Activated CD4-positive, alpha-beta T cell treated with anti-CD3 and anti-CD28 coated beads, Interleukin-2, amount 10 ng/mL, durations not matched to agents 24 days and 14 days (primary cell): Measurements from ENCODE around the gene RAPGEF5. TPM values are rescaled to one million over a fixed set of nuclear protein-coding genes. Genes with fewer than 3 reads are reported as not detected.

Source experiments
- DNase-seq: peaks from one replicate; pipeline ENCODE4 v3.0.0; 2022
- H3K27ac Mint-ChIP-seq: one replicate; pipeline ENCODE4 v1.8.0; 2022; ENCODE audit warnings: mild to moderate bottlenecking, mixed read lengths
- H3K27me3 Mint-ChIP-seq: one replicate; pipeline ENCODE4 v1.8.0; 2022; ENCODE audit warnings: mixed read lengths
- H3K36me3 Mint-ChIP-seq: one replicate; pipeline ENCODE4 v1.8.0; 2022; ENCODE audit warnings: low read depth, mild to moderate bottlenecking, mixed read lengths
- H3K4me1 Mint-ChIP-seq: one replicate; pipeline ENCODE4 v1.8.0; 2021; ENCODE audit warnings: mixed read lengths
- H3K4me3 Mint-ChIP-seq: one replicate; pipeline ENCODE4 v1.8.0; 2022; ENCODE audit warnings: mild to moderate bottlenecking, moderate library complexity, mixed read lengths
- H3K9me3 Mint-ChIP-seq: one replicate; pipeline ENCODE4 v1.8.0; 2021; ENCODE audit warnings: mixed read lengths
- intact Hi-C: fragments of 100-400 bp; cut with micrococcal nuclease; formaldehyde crosslinking; loops from one replicate; pipeline ENCODE4 v1.15.1; 2023
- total RNA-seq: library from RNA; stranded (reverse); gene quantifications from 2 replicates; pipeline ENCODE4 v1.2.3, GENCODE V29; 2022

RAPGEF5 gene
- total RNA-seq, 1 donor from 2014 or later: 0.54 TPM

- H3K4me1 Mint-ChIP-seq: no peaks in the 10 kb centered on the region
- H3K27me3 Mint-ChIP-seq: no peaks in the 10 kb centered on the region
- H3K9me3 Mint-ChIP-seq: no peaks in the 10 kb centered on the region
- H3K27ac Mint-ChIP-seq: no peak overlapping the region
- intact Hi-C loops: no loop called here
- H3K36me3 Mint-ChIP-seq: no peaks in the 10 kb centered on the region
- H3K4me3 Mint-ChIP-seq: no peak overlapping the region
- no peak for DNase-seq
Observed at GRCh38 chr7:22390516-22390915, 33.6 kb upstream of the RAPGEF5 start.

- Mint-ChIP-seq H3K27ac (no peak overlapping the region), H3K4me1 (no peaks in the 10 kb centered on the region), H3K9me3 (no peaks in the 10 kb centered on the region), H3K27me3 (no peaks in the 10 kb centered on the region), H3K36me3 (no peaks in the 10 kb centered on the region), H3K4me3 (no peak overlapping the region)
- DNase-seq: no peak
- intact Hi-C loops: no loop called here
Observed at GRCh38 chr7:22389892-22390291, 32.9 kb upstream of the RAPGEF5 start.

GRCh38 chr7:22387583-22387982 is 30.6 kb upstream of the RAPGEF5 start:
- Mint-ChIP-seq H3K4me3 (no peak overlapping the region), H3K27ac (no peak overlapping the region), H3K36me3 (no peaks in the 10 kb centered on the region), H3K9me3 (no peaks in the 10 kb centered on the region), H3K27me3 (no peaks in the 10 kb centered on the region), H3K4me1 (no peaks in the 10 kb centered on the region)
- no peak for DNase-seq
- intact Hi-C loops: no loop called here

GRCh38 chr7:22386865-22387264 is 29.9 kb upstream of the RAPGEF5 start:
- Mint-ChIP-seq H3K9me3 (no peaks in the 10 kb centered on the region), H3K4me1 (no peaks in the 10 kb centered on the region), H3K4me3 (no peak overlapping the region), H3K36me3 (no peaks in the 10 kb centered on the region), H3K27me3 (no peaks in the 10 kb centered on the region), H3K27ac (no peak overlapping the region)
- intact Hi-C loops: no loop called here
- DNase-seq: no peak

GRCh38 chr7:22386206-22386858 is 29.4 kb upstream of the RAPGEF5 start:
- Mint-ChIP-seq H3K36me3 (no peaks in the 10 kb centered on the region), H3K27ac (no peak overlapping the region), H3K27me3 (peaks cover 1% of the 10 kb centered on the region), H3K9me3 (no peaks in the 10 kb centered on the region), H3K4me1 (no peaks in the 10 kb centered on the region), H3K4me3 (no peak overlapping the region)
- DNase-seq: no peak
- intact Hi-C loops: no loop called here

- peaks cover 5% of the 10 kb centered on the region for H3K27me3 Mint-ChIP-seq
Observed at GRCh38 chr7:22385326-22385725, 28.4 kb upstream of the RAPGEF5 start.

GRCh38 chr7:22380333-22380732 is 23.4 kb upstream of the RAPGEF5 start:
- no peak overlapping the region for H3K27ac Mint-ChIP-seq
- H3K27me3 Mint-ChIP-seq: peaks cover 11% of the 10 kb centered on the region
- no peak for DNase-seq
- no peak overlapping the region for H3K4me3 Mint-ChIP-seq
- H3K36me3 Mint-ChIP-seq: no peaks in the 10 kb centered on the region
- intact Hi-C loops: no loop called here
- no peaks in the 10 kb centered on the region for H3K4me1 Mint-ChIP-seq
- H3K9me3 Mint-ChIP-seq: no peaks in the 10 kb centered on the region

More at GRCh38 chr7:22385326-22385725, 28.4 kb upstream of the RAPGEF5 start:
- Mint-ChIP-seq H3K9me3 (no peaks in the 10 kb centered on the region), H3K4me3 (no peak overlapping the region), H3K4me1 (no peaks in the 10 kb centered on the region), H3K27ac (no peak overlapping the region), H3K36me3 (no peaks in the 10 kb centered on the region)
- DNase-seq: no peak
- intact Hi-C loops: no loop called here

GRCh38 chr7:22378199-22378980 is 21.4 kb upstream of the RAPGEF5 start:
- no peaks in the 10 kb centered on the region for H3K9me3 Mint-ChIP-seq

GRCh38 chr7:22377703-22378102 is 20.7 kb upstream of the RAPGEF5 start:
- DNase-seq: no peak
- Mint-ChIP-seq H3K9me3 (no peaks in the 10 kb centered on the region), H3K27me3 (peaks cover 11% of the 10 kb centered on the region), H3K36me3 (no peaks in the 10 kb centered on the region), H3K27ac (no peak overlapping the region), H3K4me1 (no peaks in the 10 kb centered on the region), H3K4me3 (no peak overlapping the region)
- intact Hi-C loops: no loop called here

More at GRCh38 chr7:22378199-22378980, 21.4 kb upstream of the RAPGEF5 start:
- Mint-ChIP-seq H3K27me3 (peaks cover 11% of the 10 kb centered on the region), H3K4me1 (no peaks in the 10 kb centered on the region), H3K36me3 (no peaks in the 10 kb centered on the region), H3K4me3 (no peak overlapping the region), H3K27ac (no peak overlapping the region)
- intact Hi-C loops: no loop called here
- DNase-seq: no peak

GRCh38 chr7:22375359-22376048 is 18.6 kb upstream of the RAPGEF5 start:
- H3K9me3 Mint-ChIP-seq: no peaks in the 10 kb centered on the region
- H3K27me3 Mint-ChIP-seq: peaks cover 11% of the 10 kb centered on the region
- H3K4me3 Mint-ChIP-seq: no peak overlapping the region
- H3K36me3 Mint-ChIP-seq: no peaks in the 10 kb centered on the region
- no peaks in the 10 kb centered on the region for H3K4me1 Mint-ChIP-seq
- intact Hi-C loops: no loop called here
- no peak overlapping the region for H3K27ac Mint-ChIP-seq
- no peak for DNase-seq

- H3K27ac Mint-ChIP-seq: no peak overlapping the region
- no peak for DNase-seq
- peaks cover 17% of the 10 kb centered on the region for H3K27me3 Mint-ChIP-seq
- H3K4me3 Mint-ChIP-seq: no peak overlapping the region
- no peaks in the 10 kb centered on the region for H3K4me1 Mint-ChIP-seq
- H3K9me3 Mint-ChIP-seq: no peaks in the 10 kb centered on the region
- no peaks in the 10 kb centered on the region for H3K36me3 Mint-ChIP-seq
- intact Hi-C loops: no loop called here
Observed at GRCh38 chr7:22373911-22374310, 17.0 kb upstream of the RAPGEF5 start.

GRCh38 chr7:22373388-22373787 is 16.4 kb upstream of the RAPGEF5 start:
- no peaks in the 10 kb centered on the region for H3K36me3 Mint-ChIP-seq
- H3K27ac Mint-ChIP-seq: no peak overlapping the region
- intact Hi-C loops: no loop called here

GRCh38 chr7:22372863-22373262 is 15.9 kb upstream of the RAPGEF5 start:
- no peaks in the 10 kb centered on the region for H3K36me3 Mint-ChIP-seq
- peaks cover 17% of the 10 kb centered on the region for H3K27me3 Mint-ChIP-seq
- no peak for DNase-seq
- intact Hi-C loops: no loop called here
- no peak overlapping the region for H3K4me3 Mint-ChIP-seq
- H3K4me1 Mint-ChIP-seq: no peaks in the 10 kb centered on the region
- no peaks in the 10 kb centered on the region for H3K9me3 Mint-ChIP-seq
- H3K27ac Mint-ChIP-seq: no peak overlapping the region

More at GRCh38 chr7:22373388-22373787, 16.4 kb upstream of the RAPGEF5 start:
- Mint-ChIP-seq H3K4me3 (no peak overlapping the region), H3K4me1 (no peaks in the 10 kb centered on the region), H3K9me3 (no peaks in the 10 kb centered on the region), H3K27me3 (peaks cover 17% of the 10 kb centered on the region)
- no peak for DNase-seq

- no peak overlapping the region for H3K27ac Mint-ChIP-seq
- DNase-seq: no peak
- intact Hi-C loops: no loop called here
- no peaks in the 10 kb centered on the region for H3K36me3 Mint-ChIP-seq
- peaks cover 18% of the 10 kb centered on the region for H3K27me3 Mint-ChIP-seq
- no peaks in the 10 kb centered on the region for H3K4me1 Mint-ChIP-seq
- H3K4me3 Mint-ChIP-seq: no peak overlapping the region
- H3K9me3 Mint-ChIP-seq: no peaks in the 10 kb centered on the region
Observed at GRCh38 chr7:22371878-22372277, 14.9 kb upstream of the RAPGEF5 start.
